Liver (tissue), 3 donors: ENCODE results near the gene CIITA.

ENCODE experiments used
- CTCF ChIP-seq: fragments of 150-350 bp; IDR thresholded peaks from 2 replicates; pipeline ENCODE4 v1.5.1; 2017; ENCODE audit warnings: improper control_type of control experiment, low read depth, low read length; ENCODE audit not compliant: missing input control
- MAX ChIP-seq: IDR thresholded peaks from 2 replicates; pipeline ENCODE4 v1.6.1; 2016; ENCODE audit warnings: antibody characterized with exemption
- REST ChIP-seq: IDR thresholded peaks from 2 replicates; pipeline ENCODE4 v1.6.1; 2016; ENCODE audit warnings: antibody characterized with exemption, mild to moderate bottlenecking
- TAF1 ChIP-seq: conservative IDR thresholded peaks from 2 replicates; pipeline ENCODE4 v1.6.1; 2016; ENCODE audit warnings: antibody characterized with exemption, mild to moderate bottlenecking
- YY1 ChIP-seq: IDR thresholded peaks from 2 replicates; pipeline ENCODE4 v1.6.1; 2016; ENCODE audit warnings: antibody characterized with exemption, mild to moderate bottlenecking
- TF ChIP-seq, protein P1 (sequence below): IDR thresholded peaks from 2 replicates; pipeline ENCODE4 v1.6.1; 2016; ENCODE audit warnings: antibody characterized with exemption
- donor health status: healthy.
- donor health status: healthy.

GRCh38 chr16:10970065-10970464 lies 93.1 kb downstream of the CIITA start:
- TF ChIP-seq CTCF (no peak), REST (no peak), TAF1 (no peak), YY1 (no peak), MAX (no peak)
- TF ChIP-seq, protein P1, sequence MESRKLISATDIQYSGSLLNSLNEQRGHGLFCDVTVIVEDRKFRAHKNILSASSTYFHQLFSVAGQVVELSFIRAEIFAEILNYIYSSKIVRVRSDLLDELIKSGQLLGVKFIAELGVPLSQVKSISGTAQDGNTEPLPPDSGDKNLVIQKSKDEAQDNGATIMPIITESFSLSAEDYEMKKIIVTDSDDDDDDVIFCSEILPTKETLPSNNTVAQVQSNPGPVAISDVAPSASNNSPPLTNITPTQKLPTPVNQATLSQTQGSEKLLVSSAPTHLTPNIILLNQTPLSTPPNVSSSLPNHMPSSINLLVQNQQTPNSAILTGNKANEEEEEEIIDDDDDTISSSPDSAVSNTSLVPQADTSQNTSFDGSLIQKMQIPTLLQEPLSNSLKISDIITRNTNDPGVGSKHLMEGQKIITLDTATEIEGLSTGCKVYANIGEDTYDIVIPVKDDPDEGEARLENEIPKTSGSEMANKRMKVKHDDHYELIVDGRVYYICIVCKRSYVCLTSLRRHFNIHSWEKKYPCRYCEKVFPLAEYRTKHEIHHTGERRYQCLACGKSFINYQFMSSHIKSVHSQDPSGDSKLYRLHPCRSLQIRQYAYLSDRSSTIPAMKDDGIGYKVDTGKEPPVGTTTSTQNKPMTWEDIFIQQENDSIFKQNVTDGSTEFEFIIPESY = no peak
